Activated CD8-positive, alpha-beta memory T cell treated with anti-CD3 and anti-CD28 coated beads for 48 hours (primary cell): Measurements from ENCODE around the gene EPB41L1.

Experiments
- DNase-seq, 3 experiments: peaks; one replicate each; pipeline ENCODE4 v3.0.0-alpha.2; 2020; ENCODE audit warnings: low read depth in 2 of 3, low spot score in 2 of 3

The EPB41L1 gene

DNA sequence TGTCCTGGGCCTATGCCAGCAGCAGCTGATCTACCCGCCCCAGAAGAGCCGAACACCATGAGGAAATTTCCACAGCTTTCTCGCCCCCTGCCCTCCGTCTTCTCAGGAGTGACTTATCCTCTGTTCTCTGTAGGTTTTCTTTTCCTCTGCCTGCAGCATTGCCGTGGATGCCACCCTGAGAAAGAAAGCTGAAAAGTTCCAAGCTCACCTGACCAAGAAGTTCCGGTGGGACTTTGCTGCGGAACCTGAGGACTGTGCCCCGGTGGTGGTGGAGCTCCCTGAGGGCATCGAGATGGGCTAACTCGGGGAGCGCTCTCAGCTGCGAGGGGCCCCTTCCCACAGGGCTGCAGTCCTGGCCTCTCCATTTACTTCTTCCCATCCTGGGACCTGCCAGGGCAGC lies 100.9 kb downstream of the EPB41L1 start:
- DNase-seq = no peak

DNA sequence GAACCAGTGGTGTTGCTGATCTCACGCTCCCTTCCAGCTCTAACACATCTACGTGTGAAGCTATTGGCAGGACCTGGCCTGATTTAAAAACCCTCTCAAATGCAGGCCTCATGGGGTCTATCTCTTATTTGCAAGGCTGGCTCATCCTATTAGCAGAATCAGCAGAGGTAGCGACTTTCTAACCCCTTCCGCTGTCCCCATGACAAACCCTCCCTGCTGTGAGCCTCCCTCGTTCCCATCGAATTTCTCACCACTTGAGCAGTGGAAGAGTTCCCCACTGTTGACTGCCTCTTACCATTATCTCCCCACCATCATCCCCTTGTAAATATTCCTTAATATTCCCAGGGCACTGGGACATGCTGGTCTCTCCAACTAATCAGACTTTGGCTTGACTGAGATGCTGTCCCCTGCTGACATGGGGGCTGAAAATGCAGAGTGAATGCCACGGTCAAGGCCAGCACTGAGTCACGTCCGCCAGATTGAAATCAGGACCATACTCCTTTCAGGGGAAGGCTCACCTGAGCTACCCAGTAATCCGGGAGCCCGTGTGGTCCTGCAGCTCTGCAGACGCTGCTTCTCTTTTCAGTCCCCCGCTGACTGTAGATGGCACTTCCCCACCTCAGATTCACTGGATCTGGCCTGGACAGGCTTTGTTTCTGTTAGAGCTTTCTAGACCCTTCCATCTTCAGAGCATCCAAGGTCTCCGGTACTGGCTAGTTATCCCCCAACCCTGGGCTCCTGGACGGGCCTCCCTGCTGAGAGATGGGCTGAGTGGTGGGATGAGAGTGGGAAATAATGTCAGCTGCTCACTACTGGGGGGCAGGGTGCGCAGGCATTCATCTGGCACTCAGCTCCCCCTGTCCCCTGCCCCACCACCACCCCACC lies 104.9 kb downstream of the EPB41L1 start:
- DNase-seq = no peak

DNA sequence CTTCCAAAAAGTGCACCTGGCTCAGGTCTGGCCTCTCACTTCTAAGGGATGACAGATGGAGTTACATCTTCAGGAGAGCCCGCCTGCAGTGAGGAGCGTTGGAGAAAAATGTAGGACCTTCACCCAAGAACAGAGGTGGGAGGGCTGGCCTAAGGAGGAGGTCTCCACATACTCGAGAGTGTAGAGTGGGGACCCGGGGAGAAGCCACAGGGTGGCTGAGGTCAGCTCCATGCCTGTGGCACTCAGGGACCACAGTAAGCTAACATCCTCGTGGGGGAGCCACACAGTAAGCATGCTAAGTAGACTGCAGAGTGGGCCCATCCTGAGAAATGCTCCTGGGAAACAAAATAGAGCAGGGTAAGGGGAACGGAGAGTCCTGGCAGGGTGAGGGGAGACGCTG lies 105.8 kb downstream of the EPB41L1 start:
- DNase-seq = no peak

DNA sequence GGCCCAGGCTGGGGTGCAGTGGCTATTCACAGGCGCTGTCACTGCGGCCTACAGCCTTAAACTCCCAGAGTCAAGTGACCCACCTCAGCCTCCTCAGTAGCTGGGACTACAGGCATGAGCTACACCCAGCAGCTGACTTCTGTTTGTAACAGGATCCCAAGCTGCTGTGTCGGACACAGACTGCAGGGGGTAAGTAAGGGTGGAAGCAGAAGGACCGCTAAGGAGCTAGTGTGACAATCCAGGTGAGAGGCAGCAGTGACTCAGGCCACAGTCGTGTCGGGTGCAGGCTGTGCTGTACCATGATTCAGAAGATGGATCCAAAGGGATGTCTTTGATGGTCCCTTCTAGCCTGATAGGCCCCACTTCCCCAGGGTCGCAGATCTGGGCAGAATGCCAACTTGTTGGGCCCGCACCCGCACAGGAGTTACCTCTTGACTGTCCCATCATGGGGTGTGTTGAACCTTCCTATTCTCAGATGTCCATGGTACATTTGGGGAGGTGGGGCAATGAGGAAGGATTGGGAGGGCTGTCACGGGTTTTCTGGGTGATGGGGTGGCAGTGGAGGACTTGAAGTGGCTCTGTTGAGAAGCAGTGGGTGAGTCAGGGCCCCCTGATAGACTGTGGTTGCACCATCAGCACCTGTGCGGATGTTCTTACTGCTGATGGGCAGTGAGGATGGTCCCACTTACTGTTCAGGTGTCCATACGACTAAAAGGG lies 107.0 kb downstream of the EPB41L1 start:
- no peak for DNase-seq

DNA sequence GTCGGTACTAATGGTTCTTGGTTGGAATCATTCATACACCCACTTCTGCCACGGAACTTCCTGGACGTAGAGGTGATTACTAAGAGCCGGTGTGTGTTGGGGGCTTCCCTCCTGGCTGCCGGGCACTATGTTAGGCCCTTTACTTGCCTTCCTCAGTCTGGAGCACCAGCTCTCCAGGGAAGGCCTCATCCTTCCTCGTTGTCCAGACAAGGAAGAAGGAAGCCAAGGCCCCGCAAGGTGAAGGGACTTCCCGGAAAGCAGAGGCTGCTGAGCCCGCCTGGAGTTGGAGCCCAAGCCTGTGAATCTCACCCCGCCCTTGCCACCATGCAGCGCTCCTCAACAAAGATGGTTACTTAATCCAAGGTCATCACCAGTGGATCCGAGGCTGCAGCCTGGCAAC lies 107.9 kb downstream of the EPB41L1 start:
- DNase-seq = no peak

DNA sequence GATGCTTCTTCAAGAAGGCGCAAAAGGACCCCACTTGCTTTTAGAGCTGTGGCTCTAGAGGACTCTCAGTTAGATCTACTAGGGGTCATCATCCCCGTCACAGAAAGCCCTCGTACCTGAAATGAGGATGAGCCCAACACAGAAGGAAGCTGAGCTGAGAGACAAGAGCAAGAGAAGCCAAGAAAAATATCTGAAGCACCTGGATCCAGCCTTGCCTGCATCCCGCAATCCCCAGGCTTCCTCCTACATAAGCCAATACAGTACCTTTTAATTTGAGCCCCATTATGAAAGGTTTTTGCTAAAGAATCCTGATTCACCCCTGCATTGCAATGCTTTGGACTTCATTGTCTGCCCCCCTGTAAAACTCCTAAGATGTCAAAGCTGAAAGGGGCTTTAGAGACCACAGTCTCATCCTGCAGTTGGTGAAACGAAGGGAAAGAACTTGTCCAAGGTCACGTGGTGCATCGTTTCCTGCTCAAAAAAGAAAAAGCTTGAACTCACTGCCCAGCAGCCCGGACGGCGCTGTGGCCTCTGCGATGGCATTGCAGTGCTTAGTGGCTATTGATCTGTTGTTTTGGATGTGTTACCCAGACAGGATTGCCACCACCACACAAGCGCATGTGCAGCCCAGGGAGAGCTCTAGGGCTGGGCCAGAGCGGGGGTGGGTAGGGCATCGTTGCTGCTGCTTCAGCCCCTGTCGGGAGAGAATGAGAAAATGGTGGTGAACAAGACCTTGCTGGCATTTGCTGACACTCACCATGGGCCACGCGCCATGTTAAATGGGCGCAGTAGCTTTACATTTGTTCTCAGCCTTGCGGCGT lies 110.1 kb downstream of the EPB41L1 start:
- no peak for DNase-seq

DNA sequence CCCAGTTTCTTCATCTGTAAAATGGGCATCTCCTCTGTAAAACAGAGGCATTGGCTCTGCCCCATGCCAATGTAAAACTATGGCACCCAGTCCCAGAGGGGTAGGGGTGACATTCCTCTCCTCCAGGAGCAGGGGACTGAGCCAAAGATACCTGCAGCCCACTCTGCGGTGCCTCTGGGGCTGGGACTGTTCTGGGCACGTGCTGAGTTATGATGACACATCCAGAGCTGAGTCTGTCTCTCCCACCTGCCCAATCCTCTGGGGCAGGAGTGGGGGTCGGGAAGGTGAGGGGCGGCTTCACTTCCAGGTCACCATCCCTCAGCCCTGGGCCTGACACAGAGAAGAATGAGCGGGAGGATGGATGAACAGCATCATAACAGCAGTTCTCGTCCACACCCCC lies 111.6 kb downstream of the EPB41L1 start:
- DNase-seq = no peak

DNA sequence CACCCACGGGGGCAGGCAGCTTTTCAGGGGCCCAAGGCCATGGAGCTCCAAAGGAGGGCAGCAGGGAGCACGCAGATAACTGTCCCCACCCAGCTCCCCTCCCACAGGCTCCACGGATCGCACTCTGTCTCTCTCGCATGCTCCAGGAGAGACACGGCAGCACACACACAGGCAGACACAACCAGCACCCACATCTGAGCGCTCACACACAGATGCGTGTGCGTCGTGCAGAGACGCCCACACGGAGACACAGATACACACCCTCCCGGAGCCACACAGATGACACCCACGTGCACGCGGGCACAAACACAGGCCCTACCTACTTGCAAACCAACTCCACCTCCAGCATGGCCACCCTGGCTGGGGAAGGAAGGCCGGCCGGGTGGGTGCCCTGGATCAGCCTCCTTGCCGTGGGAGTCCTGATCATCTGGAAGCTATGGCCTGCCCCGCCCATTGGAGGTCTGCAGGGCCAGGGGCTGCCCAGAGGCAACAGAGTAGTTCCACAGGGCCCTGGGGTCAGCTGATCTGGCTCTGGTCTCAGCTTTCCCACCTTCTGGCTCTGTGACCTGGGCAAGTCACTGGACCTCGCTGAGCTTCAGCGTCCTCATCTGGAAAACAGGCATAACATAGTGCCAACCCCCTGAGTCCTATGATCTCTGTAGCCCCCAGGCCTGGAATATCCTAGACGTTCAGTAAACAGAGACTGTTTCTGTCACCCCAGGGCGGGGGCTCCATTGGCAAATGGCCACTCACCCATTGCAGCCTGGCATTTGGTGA lies 113.3 kb downstream of the EPB41L1 start:
- no peak for DNase-seq

DNA sequence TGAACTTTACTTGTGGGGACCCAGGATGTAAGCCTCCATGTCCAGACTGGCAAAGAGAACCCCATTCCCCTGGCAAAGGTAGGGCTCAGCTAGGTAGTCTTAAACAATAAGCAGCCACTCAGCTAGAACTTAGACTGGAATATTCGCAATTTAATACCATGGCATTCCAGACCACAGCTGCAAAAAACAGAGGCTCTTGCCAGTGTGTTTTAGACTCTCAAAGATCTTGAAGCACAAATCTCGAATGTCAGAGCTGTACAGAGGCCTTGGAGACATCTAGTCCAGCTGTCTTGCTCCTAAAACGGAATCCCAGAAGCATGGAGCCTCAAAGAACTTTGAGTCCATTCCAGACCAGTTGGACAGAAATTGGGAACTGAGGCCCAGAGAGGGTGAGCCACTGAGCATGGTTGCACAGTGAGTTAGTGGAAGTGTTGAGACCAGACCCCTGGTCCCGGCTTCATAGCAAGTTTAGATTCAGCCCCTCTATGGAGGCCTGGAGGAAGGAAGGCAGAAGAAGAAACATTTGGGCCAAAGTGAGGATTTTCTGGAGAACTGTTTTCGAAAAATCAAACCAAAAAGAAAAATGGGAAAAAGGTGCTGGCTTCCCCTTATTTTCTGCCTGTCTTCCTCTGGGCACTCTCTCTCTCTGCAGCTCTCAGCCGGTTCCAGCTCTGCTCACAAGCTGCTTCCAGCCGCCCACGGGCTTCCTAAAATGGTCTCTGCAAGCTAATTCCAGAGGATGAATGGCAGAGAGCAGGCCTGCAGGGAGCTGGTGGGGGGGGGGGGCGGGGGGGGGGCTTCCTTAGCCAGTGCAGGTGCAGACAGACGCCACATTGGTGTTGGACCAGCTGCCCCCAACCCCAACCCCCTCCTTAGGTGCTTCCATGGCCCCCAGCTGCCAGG lies 114.2 kb downstream of the EPB41L1 start:
- no peak for DNase-seq

DNA sequence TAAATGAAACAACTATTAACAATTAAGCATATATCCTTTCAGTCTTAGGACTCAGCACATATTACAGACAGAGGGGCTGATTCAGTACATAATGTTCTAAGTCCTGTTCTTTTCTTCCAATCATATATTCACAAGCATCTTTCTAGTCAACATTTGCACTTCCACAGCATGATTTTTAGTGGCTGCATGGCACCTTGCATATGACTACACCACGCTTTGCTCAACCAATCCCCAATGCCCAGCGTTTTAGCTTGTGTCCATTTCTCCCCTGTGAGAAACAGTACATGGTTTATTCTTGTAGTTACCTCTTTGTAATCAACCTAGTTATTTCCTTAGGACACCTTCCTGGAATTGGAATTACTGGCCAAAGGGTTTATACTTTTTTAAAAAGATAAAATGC lies 115.0 kb downstream of the EPB41L1 start:
- no peak for DNase-seq

DNA sequence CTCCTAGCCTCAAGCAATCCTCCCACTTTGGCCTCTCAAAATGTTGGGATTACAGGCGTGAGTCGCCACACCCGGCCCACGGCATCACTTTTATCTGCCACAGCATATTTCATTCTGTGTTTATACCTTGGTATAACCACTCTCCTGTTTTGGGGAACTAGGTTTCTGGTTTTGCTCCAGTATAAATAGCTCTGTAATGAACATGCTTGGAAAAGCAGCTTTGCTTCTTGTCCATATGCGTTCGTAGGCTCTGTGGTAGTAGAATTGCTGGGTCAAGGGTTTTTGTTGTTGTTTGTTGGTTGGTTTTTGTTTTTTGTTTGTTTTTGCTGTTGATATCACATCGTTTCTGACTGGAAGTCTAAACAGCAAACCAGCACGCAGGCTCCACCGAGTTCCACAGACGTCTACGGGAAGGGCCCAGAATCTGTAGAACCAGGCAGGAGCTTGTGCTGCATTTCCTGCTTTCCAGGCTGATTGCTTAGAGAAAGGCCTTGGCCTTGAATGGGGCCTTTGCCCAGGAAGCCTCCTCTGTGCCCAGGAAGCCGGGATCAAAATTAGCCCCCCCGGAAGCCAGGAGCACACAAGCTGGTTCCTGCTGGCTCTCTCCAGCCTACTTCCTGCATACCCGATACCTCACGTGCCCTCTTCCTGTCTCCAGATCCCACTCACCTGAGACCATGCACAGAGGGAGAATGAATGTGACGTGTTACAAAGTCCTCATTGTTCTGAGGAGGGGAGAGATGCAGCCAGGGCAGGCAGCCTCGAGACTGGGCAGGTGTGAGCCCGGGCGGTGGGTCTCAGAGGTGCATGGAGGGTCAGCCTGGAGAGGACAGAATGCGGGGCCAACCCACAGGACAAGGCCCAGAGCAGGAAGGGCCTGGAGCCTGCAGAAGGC lies 116.5 kb downstream of the EPB41L1 start:
- no peak for DNase-seq

DNA sequence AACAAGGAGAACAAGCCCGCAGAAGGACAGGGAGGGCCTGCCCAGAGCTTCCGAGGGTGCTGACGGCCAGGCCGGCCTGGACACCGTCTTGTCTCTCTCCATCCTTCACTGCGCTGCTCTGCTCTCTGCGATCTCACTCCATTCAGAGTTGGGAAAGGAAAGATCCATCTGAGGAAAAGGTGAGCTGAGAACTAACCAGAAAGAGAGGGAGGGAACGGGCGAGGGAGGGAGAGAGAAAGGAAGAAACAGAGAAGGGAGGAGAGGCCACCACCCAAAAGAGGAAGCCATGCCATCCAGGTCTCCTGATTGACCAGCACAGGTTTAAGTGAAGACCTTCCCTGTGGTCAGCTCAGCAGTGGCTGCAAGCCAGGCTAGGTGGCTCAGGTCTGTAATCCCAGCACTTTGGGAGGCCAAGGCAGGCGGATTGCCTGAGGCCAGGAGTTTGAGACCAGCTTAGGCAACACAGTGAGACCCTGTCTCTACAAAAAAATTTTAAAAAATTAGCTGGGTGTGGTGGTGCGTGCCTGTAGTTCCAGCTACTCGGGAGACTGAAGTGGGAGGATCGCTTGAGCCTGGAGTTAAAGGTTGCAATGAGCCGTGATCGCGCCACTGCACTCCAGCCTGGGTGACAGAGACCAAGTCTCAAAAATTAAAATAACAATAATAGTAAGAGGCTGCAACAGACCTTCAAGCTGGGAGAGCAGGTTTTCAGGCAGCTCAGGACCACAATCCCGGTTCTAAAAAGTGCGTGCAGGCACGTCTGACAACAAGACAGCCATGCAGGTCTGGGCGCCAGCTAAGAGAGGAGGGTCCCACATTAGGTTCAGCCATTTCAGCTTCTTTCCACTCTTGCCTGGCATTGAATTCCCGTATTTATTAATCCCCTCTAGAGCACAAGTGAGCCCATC lies 117.4 kb downstream of the EPB41L1 start:
- DNase-seq = no peak

DNA sequence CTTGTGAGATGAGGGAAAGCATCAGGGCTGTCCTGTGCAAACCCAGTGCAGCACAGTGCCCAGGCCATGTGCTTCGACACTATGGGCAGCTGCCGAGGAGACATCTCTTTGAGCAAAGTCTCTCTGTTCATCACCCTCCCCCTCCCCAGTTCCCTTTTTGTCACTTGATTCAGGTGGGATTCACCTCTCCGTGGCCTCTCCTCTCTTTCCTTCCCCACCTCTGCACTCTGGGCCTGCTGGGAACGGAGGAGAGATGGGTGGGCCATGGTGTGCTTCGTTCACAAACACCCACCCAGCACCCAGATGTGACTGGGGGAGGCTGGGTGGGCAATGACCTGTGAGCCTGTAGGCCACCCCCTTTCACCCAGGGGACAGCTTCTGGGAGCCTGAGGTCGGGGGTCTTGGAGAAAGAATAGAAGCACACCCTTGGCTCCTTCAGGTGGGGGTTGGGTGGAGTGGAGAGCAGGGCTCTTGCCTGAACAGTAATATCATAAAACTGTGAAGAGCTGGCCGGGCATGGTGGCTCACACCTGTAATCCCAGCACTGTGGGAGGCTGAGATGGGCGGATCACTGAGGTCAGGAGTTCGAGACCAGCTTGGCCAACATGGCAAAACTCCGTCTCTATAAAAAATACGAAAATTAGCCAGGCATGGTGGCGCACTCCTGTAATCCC lies 118.1 kb downstream of the EPB41L1 start:
- DNase-seq = no peak

DNA sequence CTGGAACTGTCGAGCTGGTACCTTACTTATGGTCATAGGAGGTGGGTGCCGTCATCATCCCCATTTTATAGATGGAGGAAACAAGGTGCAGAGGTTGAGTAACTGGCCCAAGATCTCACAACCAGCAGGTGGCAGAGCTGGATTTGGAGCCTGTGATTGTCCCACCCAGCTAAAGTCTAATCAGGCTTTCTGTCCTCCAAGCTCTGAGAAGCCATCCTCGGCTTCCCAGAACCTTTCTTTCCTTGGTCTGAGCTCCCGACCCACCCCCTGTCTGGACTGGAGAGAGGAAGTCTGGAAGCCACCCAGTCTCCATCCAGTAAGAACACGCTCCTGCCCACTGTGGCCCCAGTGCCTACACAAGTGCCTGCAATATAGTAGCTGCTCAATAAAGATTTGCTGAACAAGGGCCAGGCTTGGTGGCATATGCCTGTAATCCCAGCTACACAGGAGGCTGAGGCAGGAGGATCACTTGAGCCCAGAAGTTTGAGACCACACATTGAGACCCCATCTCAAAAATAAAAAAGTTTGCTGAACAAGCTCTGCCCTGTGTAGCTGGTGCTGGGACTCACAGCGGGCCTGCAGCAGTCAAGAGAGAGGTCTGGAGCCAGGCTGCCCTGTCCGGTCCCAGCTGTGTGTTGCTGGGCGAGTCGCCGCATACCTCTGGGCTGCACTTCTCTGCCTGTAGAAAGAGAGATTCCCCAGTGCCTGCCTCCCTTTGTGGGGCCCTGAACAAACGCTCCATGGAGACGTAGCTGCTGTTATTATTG lies 119.1 kb downstream of the EPB41L1 start:
- DNase-seq = no peak

DNA sequence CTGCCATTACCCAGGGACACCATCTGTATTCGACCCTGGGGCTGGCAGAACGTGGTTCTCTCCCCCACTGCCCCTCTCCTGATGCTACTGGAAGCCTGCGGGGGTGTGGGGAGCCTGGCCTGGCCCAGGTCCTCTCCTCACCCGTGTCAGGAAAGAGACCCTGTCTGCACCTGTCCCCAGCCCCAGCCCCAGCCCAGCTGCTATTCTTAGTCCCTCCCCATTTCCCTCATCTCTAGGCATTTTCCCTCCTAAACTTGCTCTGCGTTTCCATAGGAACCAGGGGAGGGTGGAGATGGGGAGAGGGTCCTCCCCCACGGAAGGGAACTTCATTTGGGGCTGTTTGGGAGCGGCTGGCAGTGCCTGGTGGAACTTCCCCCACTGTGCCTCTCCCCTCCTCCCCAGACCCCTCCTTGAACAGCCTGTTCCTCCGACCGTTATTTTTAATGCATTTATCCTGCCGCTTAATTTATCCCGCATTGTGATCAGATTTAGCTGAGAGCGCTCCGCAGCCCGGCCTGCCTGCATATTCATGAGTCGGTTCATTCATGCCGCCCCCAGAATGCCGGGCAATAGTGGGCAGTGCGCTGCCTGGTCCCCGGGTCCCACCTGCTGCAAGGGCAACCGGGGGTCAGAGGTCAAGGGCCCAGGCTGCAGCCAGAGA lies 119.8 kb downstream of the EPB41L1 start:
- no peak for DNase-seq

DNA sequence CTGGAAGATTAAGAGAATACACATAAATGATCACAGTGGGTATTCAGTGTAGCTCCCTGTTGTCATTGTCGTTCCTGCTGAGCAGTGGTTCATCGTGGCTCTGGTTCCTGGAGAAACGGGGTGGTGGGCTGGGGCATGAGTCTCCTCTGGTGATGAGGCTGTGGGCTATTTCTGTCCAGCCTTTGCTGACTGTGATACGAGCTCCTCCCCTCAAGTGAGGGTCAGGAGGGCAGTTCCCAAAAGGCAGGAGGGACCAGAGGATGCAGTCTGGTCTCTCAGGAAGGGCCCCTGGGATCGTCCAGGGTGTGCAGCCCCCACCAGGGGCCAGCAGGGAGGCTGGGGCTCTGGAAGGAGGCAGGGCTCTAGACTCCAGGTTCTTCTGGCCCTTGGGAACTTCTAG lies 120.5 kb downstream of the EPB41L1 start:
- DNase-seq = no peak
